GM21528 (cell line): ENCODE results near the gene SEC23IP.
"Not testable (repeated sequence)": the region's sequence is repeated elsewhere in the genome, so short reads cannot be mapped to it uniquely, and the experiment has no call there.

ENCODE experiments used
- ATAC-seq: cut with Tn5 transposase; IDR thresholded peaks from one replicate; pipeline ENCODE4 v1.9.1; 2021; ENCODE audit warnings: mild to moderate bottlenecking, moderate library complexity; ENCODE audit not compliant: unreplicated experiment, low FRiP score

SEC23IP gene

DNA sequence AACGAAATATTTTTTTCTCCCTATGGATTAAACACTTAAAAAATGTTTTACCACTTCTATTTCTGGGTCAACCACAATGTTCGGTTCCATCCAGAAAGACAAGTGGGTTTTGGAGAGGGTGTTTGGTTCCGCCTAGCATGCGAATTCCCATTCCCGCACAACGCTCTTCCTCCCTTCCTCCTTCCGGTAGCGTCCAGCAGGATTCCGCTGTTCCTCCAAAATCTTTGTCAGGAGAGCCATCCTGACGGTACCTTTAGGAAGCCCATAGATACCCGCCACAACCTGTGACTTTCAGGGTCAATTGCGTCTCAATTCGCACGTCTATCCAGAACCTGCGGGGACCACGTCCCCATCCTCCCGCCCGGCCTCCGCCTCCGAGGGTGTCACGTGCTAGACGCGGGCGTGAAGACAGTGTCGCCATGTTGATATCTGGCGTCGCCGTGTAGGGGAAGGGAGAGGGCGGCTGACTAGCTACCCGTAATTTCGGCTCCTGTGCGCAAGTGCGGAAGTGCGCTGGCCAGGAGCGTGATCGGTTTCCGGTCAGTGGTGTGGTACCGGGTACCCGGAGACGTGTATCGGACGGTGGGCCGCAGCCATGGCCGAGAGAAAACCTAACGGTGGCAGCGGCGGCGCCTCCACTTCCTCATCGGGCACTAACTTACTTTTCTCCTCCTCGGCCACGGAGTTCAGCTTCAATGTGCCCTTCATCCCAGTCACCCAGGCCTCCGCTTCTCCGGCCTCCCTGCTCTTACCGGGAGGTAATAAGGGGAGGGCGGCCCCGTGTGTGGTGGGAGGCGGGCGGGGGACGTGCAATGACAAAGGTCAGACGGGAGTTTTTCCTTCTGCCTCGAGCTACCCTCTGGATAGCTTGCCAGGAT is at the start of gene SEC23IP:
Gene SEC23IP, plus strand, starts transcription at position 543 of the 878 bp plus-strand sequence. Its CDS starts 53 bp downstream, at position 596.
- ATAC-seq = peak; percentile 99

DNA sequence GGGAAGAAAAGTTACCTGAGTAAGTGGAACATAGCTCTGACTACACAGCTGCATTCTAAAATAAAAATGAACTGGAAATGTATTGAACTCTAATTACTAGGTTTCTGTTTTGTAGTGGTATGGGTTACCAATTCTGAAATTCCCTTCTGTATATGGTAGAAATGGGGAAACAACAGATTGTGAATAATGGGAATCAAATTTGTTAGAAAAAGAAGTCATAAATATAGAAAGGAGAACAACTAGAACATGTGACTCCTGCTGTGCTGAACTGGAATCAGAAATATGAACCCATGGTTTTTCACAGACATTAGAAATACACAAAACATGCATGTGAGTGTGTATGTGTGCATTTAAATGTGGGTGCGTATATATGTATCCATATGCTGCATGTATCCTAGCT is 46.9 kb upstream of the SEC23IP start:
- no peak for ATAC-seq

DNA sequence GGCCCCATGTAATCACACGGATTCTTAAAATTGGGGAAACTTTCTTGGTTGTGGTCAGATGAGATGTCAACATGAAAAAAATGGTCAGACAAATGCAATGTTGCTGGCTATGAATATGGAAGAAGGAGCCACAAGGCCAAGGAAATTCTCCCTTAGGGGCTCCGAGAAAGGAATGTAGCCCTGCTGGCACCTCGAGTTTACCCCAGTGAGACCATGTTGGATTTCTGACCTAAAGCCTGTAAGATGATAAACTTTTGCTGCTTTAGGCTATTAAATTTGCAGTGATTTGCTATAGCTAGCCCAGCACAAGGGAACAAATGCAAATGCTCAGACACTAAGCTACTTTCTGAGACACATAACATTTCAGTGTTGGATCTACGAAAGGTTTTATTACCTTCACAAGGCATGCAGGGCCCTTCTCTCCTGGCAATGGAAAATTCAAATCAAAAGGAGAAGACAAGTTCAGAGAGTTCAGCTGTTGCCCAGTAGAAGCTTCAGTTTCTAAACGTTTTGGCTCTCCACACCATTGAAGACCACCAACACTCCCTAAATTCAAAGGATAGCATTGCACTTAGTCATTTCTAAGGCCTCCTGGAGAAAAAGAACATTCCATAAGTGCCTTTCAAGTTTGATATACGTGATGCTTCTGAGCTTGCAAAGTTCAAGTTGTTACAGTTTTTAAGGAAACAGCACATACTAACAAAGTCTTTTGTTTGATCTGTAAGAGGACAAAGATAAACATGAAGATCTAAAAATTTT is 43.3 kb upstream of the SEC23IP start:
- ATAC-seq = no peak

DNA sequence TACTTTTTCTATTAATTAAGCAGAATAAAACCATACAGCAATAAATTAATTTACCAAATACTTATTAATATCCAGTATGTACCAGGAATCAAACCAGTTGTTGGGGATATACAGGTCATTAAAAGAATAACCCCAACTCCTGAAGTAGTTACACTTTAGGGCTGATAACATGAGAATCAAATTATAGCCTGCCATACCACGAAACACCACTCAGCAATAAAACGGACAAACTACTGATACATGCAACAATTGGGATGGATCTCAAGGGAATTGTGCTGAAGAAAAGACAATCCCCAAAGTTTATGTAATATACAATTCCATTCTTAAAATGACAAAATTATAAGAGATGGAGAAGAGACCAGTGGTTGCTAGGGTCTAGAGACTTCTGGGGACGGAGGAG is 42.6 kb upstream of the SEC23IP start:
- no peak for ATAC-seq

DNA sequence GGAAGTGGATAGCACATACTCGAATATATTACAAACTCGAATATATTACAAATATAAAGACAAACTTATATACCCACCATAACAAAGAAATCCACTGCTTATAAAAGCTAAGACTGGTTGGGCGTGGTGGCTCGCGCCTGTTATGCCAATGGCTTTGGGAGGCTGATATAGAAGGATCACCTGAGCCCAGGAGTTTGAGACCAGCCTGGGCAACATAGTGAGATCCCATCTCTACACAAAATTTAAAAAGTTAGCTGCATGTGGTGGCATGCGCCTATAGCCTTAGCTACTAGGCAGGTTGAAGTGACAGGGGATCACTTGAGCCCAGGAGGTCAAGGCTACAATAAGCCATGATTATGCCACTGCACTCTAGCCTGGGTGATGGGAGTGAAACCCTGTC is 40.3 kb upstream of the SEC23IP start:
- ATAC-seq = no peak

DNA sequence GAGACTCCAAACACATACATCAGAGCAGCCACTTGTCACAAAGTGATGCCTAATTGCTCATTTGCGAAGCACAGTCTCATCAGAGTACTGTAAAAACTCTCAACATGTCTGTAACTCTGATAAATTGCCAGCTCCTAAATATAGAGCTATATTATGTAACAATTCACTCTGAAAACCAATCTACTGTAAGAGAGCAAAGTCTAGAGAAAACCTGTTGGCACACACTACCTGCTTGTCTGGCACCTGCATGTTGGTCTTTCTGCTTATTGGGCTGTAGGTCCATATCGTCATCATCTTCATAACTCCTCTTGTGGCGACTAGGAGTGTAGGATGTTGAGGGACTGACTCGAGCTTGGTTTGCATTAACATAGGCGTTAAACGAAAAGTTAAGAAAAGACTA is 39.7 kb upstream of the SEC23IP start:
- no peak for ATAC-seq

DNA sequence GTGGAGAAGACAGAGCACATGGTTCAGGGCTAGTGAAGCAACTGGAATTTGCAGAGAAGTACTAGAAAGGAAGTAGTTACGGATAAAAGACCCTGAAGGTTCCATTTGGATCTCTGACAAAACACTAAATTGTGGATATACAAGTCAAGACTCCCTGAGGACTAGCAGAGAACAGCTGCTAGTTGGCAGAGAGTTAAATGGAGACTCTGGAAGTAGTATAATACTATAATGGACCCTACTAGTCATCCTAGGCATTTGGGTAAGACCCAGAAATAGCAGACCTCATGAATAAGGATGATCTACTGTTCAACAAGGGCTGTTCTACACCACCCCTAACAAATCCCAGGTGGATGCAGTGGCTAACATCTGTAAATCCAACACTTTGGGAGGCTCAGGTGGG is 39.0 kb upstream of the SEC23IP start:
- no peak for ATAC-seq

DNA sequence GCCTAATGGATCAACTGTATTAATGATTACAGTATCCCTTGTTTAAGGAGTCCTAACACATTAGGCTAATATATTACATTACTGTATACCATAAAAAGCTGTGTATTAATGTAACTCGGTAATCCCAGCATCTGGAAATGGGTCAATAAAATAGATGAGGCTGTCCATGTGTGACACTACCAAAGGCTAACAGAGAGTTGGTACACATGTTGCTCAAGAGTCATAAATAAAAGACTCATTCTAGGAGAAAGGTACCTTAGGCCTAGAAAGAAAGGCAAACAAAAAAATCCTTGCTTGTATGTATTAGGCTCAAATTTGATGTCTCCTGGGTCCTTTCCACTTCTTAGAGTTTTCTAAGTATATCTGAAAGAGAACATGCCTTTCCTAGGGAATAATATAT is 34.5 kb upstream of the SEC23IP start:
- no peak for ATAC-seq

DNA sequence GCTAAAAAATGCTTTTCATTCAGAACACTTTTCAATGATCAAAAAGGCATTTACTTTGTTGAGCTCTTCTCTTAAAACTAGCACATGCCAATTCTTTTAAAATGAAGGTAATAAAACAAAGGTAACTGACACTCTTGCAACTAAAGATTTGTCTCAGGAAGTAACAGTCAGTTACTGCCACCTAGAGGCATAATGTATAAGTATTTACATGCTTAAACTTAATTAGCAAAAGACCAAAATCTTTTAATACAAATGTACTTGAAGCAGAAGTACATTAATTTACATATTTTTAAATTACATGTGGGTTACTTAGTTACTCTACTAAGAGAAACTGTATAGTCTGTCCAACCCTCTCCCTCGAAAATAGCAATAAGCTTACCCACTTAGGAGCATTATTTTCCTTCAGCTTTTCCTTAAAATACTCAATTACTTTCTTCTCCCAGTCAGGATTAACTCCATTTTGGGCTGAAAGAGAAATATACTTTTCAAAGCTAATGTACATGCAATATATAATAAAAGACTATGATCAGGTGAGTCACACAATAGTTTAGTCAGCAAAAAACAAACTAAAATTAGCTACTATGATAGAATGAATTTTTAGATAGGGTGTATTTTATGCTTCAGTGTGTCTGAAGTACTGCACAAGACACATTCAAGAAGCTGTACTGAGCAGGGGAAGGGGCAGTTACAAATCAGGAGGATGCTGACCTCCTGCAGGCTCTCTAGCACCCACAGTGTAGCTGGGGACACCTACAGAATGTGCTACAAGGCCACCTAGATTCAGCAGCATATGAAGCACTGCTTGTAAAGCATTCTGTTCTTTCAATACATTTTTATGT is 32.9 kb upstream of the SEC23IP start:
- ATAC-seq = no peak

DNA sequence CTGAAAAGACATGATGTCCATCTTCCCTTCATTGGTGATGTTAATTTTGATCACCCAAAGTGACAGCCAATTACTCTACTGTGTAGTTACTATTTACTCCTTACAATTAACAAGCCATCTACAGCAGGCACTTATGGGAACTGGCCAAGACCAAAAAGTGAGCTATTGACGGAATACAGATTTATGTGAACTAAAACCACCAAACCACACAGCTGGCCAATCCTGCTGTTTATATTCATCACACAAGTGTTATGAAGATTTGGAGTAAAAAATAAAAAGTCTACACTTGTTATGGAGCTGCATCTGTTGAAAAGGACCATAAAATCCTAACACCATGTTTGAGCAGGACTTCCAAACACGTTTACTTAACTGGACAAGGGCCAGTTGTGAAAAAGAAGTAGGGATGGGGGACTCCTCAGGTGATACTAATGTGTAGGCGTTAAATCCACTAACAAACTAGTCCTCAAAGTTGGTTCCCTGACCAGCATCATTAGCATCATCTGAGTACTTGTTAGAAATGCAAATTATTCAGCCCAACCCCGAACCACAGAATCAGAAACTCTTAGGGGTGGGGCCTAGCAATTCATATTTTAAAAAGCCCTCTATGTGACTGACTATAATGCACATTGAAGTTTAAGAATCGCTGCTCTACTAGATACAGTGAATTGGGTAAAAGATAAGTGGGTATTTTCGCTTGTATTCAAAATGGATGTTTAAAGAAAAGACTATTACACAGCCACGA is 31.5 kb upstream of the SEC23IP start:
- ATAC-seq = no peak

DNA sequence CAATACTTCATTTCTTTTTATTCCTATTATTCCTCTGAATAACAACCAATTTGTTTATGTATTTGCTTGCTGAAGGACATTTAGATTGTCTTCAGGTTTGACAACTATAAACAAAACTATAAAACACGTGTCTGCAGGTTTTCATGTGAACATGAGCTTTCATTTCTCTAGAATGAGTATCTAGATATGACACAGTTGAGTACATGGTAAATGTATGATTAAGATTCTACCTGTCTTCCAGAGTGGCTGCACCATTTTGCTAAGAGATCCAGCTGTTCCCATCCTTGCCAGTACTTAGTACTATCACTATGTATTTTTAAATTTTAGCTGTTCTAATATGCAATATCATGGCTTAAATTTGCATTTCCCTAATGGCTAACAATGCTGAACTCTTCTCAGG is 30.0 kb upstream of the SEC23IP start:
- ATAC-seq = no peak

DNA sequence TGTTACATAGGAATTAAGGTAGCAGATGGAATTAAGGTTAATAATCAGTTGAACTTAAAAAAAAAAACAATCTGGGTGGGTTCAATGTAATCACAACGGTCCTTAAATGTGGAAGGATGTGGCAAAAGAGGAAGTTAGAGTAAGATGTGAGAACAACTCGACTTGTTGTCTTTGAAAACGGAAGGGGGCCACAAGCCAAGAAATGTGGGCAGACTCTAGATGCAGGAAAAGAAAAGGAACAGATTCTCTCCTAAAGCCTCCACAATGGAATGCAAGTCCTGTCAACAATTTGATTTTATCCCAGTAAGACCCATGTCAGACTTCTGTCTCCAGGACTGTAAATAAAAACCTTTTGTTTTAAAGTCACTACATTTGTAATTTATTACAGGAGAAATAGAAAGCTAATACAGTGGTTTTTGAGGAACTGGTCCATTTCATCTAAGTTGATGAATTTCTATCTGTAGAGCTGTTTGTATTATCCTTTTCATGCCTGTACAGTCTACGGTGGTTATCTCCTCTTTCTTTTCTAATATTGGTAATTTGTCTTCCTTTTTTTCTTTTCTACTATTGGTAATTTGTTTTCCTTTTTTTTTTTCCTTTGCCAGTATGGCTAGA is 28.5 kb upstream of the SEC23IP start:
- ATAC-seq = no peak

DNA sequence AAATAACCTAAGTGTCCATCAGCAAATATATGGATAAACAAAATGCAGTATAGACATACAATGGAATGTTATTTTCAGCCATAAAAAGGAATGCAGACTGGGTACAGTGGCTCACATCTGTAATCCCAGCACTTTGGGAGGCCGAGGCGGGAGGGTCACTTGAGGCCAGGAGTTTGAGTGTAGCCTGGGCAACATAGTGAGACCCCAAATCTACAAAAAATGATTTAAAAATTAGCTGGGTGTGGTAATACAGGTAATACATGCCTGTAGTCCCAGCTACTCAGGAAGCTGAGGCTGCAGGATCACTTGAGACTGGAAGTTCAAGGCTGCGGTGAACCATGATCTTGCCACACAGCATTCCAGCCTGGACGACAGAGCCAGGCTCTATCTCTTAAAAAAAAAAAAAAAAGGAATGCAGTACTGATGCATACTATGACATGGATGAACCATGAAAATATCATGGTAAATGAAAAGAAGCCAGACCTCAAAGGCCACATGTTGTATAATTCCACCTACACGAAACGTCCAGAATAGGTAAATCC is 26.8 kb upstream of the SEC23IP start:
- ATAC-seq = no peak

DNA sequence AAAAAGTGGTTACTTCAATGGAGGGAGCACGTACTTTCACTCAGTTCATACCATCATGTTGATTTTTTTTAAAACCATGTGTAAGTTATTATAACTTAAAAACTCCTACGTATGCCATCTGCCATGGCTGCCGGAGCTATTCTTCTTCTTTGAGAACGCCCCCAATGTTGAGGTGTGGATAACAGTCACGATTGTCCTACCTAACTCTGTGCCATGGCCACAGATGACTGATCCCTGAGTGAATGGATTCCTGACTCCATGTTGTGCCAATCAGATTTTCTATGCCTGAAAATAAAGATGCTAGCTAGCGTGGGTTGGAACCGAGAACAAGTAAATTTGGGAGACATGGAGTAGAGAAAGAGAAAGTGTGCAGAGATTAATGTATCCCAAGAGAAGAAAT is 25.2 kb upstream of the SEC23IP start:
- ATAC-seq = no peak

DNA sequence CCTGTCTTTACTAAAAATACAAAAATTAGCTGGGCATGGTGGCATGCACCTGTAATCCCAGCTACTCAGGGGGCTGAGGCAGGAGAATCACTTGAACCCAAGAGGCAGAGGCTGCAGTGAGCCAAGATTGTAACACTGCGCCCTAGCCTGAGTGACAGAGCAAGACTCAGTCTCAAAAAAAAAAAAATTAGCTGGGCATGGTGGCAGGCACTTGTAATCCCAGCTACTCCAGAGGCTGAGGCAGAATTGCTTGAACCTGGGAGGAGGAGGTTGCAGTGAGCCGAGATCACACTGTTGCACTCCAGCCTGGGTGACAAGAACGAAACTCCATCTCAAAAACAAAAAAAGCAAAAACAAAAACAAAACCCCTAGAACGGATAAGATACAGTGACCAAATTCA is 23.1 kb upstream of the SEC23IP start:
- not testable (repeated sequence) for ATAC-seq

DNA sequence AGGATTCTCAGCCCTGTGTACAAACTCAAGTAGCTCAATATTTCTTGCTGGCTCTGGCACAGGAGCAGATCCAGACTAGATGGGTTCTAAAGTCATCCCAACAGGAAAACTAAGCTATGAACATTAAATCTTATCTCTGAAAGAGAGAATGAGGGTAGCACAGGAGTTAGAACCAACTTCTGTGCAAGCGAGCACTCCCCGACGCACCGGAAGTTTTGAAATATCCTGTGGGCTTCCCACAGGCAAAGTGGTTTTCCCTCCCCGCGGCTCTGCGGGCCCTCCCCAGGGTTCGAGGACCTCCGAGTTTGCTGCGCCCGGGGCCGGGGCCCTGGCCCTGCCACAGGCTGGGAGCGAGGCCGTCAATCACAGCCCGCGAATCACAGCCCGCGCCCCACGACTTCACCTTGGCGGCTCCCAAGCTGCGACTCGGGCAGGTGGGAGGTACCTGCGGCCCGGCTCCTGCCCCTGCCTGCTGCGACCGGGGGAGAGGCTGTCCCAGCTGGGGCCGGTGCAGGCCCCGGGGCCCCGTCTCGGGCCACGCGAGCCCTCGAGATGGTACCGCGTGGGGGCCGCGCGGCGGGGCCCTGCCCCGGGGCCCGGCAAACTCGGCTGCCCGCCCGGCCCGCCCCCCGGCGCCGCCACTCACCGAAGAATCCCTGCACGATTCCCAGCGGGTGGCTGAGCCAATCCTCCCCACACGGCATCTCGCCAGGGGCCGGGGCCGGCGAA is 20.5 kb upstream of the SEC23IP start:
- peak; percentile 56 for ATAC-seq

DNA sequence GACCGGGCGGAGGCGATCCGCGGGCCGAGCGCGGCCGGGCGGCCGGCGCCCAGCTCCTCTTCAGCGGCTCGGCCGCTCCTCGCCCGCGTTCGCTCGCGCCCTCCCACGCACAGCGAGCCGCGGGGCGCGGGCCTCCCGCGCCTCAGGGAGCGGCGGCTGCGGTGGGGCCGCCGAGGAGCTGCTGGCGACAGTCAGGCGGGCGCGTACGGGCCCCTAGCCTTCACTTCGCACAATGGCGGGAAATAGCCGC is 20.0 kb upstream of the SEC23IP start, which contains the start of gene MCMBP:
Gene MCMBP, minus strand, starts transcription at position 234 of the 250 bp plus-strand sequence. CDS start 259 bp downstream, outside the sequence.
- no peak for ATAC-seq

DNA sequence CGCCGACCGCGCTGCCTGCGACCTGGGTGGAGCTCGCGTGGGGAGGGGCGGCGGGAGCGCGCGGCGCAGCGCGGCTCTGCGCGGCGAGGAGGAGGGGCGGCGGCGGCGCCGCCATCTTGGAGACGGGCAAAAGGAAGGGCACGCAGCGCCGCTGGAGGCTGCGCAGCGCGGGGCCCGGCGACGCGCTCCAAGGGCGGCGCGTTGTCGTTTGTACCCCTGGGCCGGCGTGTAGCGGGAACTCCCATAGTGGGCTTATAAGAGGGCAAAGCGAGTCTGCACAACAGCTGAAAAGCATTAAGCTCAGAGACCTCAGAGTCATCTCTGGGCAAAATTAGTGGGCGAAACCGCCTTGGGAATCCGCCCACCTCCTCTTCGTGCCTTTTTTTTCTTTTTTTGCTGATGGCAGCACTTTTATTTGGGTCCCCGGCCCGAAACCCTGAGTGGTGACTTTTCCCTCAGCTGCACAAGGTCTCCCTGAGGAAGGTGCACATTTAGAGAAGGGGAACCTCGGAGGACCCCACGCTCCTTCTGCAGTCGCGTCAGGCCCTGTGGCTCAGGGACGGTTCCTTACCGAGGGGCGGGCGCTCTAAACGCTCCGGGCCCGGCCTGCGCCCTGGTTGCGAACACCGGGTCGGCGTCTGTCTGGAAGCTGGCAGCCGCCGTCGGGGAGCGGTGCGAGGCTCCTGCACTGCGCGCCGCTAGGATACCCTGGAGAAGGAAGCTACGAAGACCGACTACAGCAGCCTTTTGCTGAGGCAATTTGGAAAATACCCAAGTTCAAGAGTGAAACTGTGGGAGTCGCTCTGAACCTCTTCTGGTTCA is 19.5 kb upstream of the SEC23IP start:
- ATAC-seq = peak; percentile 88
